Measurements from ENCODE around the gene RTP3.

RTP3 gene

GRCh38 chr3:46463120-46463867 is 34.5 kb upstream of the RTP3 start:
- no peak for TF ChIP-seq CTCF (IDR thresholded peaks at IDR 0.05; ENCODE audit: low read depth, low read length, missing control alignments)
- in situ Hi-C loops (cut with HindIII; ENCODE audit: low pct_ligation_motif_present, low sequenced_read_pairs), result no loop called here
- no peak for DNase-seq
- H3K27ac ChIP-seq, result no peak overlapping the region
- H3K36me3 ChIP-seq (replicated peaks), result no peaks in the 10 kb centered on the region
- H3K4me3 ChIP-seq (ENCODE audit: low read depth, low read length), result no peak overlapping the region
- H3K27me3 ChIP-seq (replicated peaks), result peaks cover 34% of the 10 kb centered on the region

GRCh38 chr3:46463868-46464241 is 33.9 kb upstream of the RTP3 start:
- DNase-seq, result no peak
- Histone ChIP-seq H3K36me3 (replicated peaks) (no peaks in the 10 kb centered on the region), H3K27me3 (replicated peaks) (peaks cover 34% of the 10 kb centered on the region), H3K27ac (no peak overlapping the region), H3K4me3 (ENCODE audit: low read depth, low read length) (no peak overlapping the region)
- in situ Hi-C loops (cut with HindIII; ENCODE audit: low pct_ligation_motif_present, low sequenced_read_pairs), result no loop called here
- TF ChIP-seq CTCF (IDR thresholded peaks at IDR 0.05; ENCODE audit: low read depth, low read length, missing control alignments), result no peak

- H3K27me3 ChIP-seq (replicated peaks), result peaks cover 34% of the 10 kb centered on the region
- TF ChIP-seq CTCF (IDR thresholded peaks at IDR 0.05; ENCODE audit: low read depth, low read length, missing control alignments), result no peak
- no peaks in the 10 kb centered on the region for H3K36me3 ChIP-seq (replicated peaks)
- DNase-seq, result no peak
- in situ Hi-C loops (cut with HindIII; ENCODE audit: low pct_ligation_motif_present, low sequenced_read_pairs), result no loop called here
- no peak within 1 kb of the TSS for H3K27ac ChIP-seq
- no peak within 1 kb of the TSS for H3K4me3 ChIP-seq (ENCODE audit: low read depth, low read length)
Measured at GRCh38 chr3:46464326-46465195, 33.2 kb upstream of the RTP3 start, which contains the start of gene LTF. TSS of gene LTF (minus strand) at chr3:46464905. CDS start at chr3:46464867, 38 bp downstream.

GRCh38 chr3:46465196-46465520 is 32.6 kb upstream of the RTP3 start:
- H3K4me3 ChIP-seq (ENCODE audit: low read depth, low read length), result no peak overlapping the region
- DNase-seq, result no peak
- H3K36me3 ChIP-seq (replicated peaks), result no peaks in the 10 kb centered on the region
- no peak overlapping the region for H3K27ac ChIP-seq
- H3K27me3 ChIP-seq (replicated peaks), result peaks cover 34% of the 10 kb centered on the region
- no peak for TF ChIP-seq CTCF (IDR thresholded peaks at IDR 0.05; ENCODE audit: low read depth, low read length, missing control alignments)
- in situ Hi-C loops (cut with HindIII; ENCODE audit: low pct_ligation_motif_present, low sequenced_read_pairs), result no loop called here

GRCh38 chr3:46466273-46466672 is 31.5 kb upstream of the RTP3 start:
- no peak overlapping the region for H3K27ac ChIP-seq
- H3K36me3 ChIP-seq (replicated peaks), result no peaks in the 10 kb centered on the region
- no peak overlapping the region for H3K4me3 ChIP-seq (ENCODE audit: low read depth, low read length)
- DNase-seq, result no peak
- peaks cover 42% of the 10 kb centered on the region for H3K27me3 ChIP-seq (replicated peaks)
- TF ChIP-seq CTCF (IDR thresholded peaks at IDR 0.05; ENCODE audit: low read depth, low read length, missing control alignments), result no peak
- in situ Hi-C loops (cut with HindIII; ENCODE audit: low pct_ligation_motif_present, low sequenced_read_pairs), result no loop called here

All from brain microvascular endothelial cell (primary cell).